RWPE1 (cell line): ENCODE measurements around the gene SLC9A2.
A peak's percentile ranks its signal among the peaks of the same experiment; 100 is the strongest.

ENCODE experiments used
- CTCF ChIA-PET: fragments of 350-600 bp; sonication (Branson Sonifier 250); formaldehyde crosslinking; extraction: SDS; loops from one replicate; lab custom pipeline; 2021; lab: Yijun Ruan, JAX
- POLR2A ChIA-PET: fragments of 400-600 bp; formaldehyde crosslinking; extraction: SDS; loops from one replicate; lab custom pipeline; 2020; ENCODE audit warnings: antibody characterized with exemption; ENCODE audit not compliant: low non-redundant PET; lab: Yijun Ruan, JAX
- DNase-seq: peaks from one replicate; pipeline ENCODE4 v3.0.0; 2012; ENCODE audit warnings: low spot score
- H3K27ac ChIP-seq: fragments of 450-650 bp; 2 replicates; pipeline ENCODE4 v1.5.1; 2017
- CTCF ChIP-seq: fragments of 450-650 bp; conservative IDR thresholded peaks from 2 replicates; pipeline ENCODE4 v1.5.1; 2017; ENCODE audit warnings: low read depth, mild to moderate bottlenecking

Gene SLC9A2

GRCh38 chr2:102615620-102616436, 3.5 kb upstream of the SLC9A2 start:
- POLR2A ChIA-PET = no interaction called here
- peak; percentile 94 for TF ChIP-seq CTCF
- peak; percentile 66 for DNase-seq
- H3K27ac ChIP-seq = no peak overlapping the region
- CTCF ChIA-PET = interaction anchor here (0.5 to 3.2 kb wide), 18 partner anchors 8 to 596 kb away, joined by 3 to 48 read pairs (median 4); partner anchors contain the start of gene SLC9A4

GRCh38 chr2:102618452-102619413, 620 bp upstream of the SLC9A2 start:
- H3K27ac ChIP-seq = no peak overlapping the region
- CTCF ChIA-PET = interaction anchor here (3.4 kb wide), 1 partner anchor 146 kb away, joined by 14 read pairs; the partner anchor contains the start of gene SLC9A4
- TF ChIP-seq CTCF = no peak
- POLR2A ChIA-PET = no interaction called here
- no peak for DNase-seq

- H3K27ac ChIP-seq = no peak overlapping the region
- ChIA-PET POLR2A (no interaction called here), CTCF (interaction anchor here (3.4 kb wide), 1 partner anchor 148 kb away, joined by 14 read pairs; the partner anchor contains the start of gene SLC9A4)
These were observed 979 bp downstream of the SLC9A2 start for GRCh38 chr2:102620332-102620731.

GRCh38 chr2:102621630-102622029, 2.3 kb downstream of the SLC9A2 start:
- H3K27ac ChIP-seq = no peak overlapping the region
- no peak for TF ChIP-seq CTCF
- CTCF ChIA-PET = interaction anchor here (3.4 kb wide), 1 partner anchor 149 kb away, joined by 14 read pairs; the partner anchor contains the start of gene SLC9A4
- POLR2A ChIA-PET = no interaction called here
- DNase-seq = no peak

More at GRCh38 chr2:102620332-102620731, 979 bp downstream of the SLC9A2 start:
- no peak for TF ChIP-seq CTCF
- no peak for DNase-seq

GRCh38 chr2:102622646-102623045, 3.3 kb downstream of the SLC9A2 start:
- no peak for TF ChIP-seq CTCF
- DNase-seq = no peak
- POLR2A ChIA-PET = no interaction called here
- no peak overlapping the region for H3K27ac ChIP-seq
- CTCF ChIA-PET = no interaction called here

GRCh38 chr2:102630458-102630857, 11.1 kb downstream of the SLC9A2 start:
- no peak for DNase-seq
- TF ChIP-seq CTCF = no peak
- H3K27ac ChIP-seq = no peak overlapping the region
- ChIA-PET POLR2A (no interaction called here), CTCF (no interaction called here)
